Sigmoid colon (tissue), 4 donors: ENCODE data around the gene HDGF.

Source experiments
- POLR2A ChIP-seq, 2 donors: fragments of 450-650 bp; IDR thresholded peaks; one replicate each; pipeline ENCODE4 v1.6.1; 2016; ENCODE audit warnings: antibody characterized with exemption in 2 of 2, mild to moderate bottlenecking in 2 of 2, moderate library complexity in 2 of 2
- POLR2AphosphoS5 ChIP-seq, 4 donors: sonication (generic); formaldehyde crosslinking; IDR thresholded peaks; one replicate each; pipeline ENCODE4 v1.6.1; 2017; ENCODE audit warnings: antibody characterized with exemption in 4 of 4
- TF ChIP-seq, protein P1 (sequence below), 4 experiments: fragments of 450-650 bp in 3 of 4; fragments of 200-600 bp in 1 of 4; IDR thresholded peaks; one replicate each; pipeline ENCODE4 v1.5.1; 2016 to 2019; ENCODE audit warnings: antibody characterized with exemption in 4 of 4, mild to moderate bottlenecking in 3 of 4, moderate library complexity in 2 of 4

DNA sequence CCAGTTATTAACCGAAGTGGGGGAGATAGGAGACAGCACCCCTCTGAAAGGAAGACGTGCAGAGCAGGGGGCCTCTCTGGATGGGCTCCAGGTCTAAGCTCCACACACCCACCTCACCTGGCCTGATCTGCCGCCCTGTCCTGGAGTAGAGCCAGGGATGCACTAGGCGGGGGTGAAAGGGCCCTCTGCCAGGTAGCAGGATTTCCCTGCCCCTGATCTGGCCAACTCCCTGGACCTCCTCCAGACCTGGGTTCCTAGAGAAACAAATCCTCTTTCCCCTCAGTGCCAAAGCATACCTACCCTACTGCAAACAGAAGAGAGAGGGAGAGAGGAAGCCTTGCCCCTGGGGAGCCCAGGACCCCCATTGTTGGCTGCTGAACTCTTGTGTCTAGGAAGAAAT is 48.1 kb downstream of the HDGF start:
- TF ChIP-seq, protein P1, sequence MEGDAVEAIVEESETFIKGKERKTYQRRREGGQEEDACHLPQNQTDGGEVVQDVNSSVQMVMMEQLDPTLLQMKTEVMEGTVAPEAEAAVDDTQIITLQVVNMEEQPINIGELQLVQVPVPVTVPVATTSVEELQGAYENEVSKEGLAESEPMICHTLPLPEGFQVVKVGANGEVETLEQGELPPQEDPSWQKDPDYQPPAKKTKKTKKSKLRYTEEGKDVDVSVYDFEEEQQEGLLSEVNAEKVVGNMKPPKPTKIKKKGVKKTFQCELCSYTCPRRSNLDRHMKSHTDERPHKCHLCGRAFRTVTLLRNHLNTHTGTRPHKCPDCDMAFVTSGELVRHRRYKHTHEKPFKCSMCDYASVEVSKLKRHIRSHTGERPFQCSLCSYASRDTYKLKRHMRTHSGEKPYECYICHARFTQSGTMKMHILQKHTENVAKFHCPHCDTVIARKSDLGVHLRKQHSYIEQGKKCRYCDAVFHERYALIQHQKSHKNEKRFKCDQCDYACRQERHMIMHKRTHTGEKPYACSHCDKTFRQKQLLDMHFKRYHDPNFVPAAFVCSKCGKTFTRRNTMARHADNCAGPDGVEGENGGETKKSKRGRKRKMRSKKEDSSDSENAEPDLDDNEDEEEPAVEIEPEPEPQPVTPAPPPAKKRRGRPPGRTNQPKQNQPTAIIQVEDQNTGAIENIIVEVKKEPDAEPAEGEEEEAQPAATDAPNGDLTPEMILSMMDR (IDR thresholded peaks at IDR 0.05): no peak
- TF ChIP-seq POLR2A (IDR thresholded peaks at IDR 0.05) (no peak), POLR2AphosphoS5 (IDR thresholded peaks at IDR 0.05) (no peak)
